H54 (cell line): Measurements from ENCODE around the gene MCF2L.
"Not testable (repeated sequence)": the region's sequence is repeated elsewhere in the genome, so short reads cannot be mapped to it uniquely, and the experiment has no call there.

ENCODE experiments used
- DNase-seq: peaks from one replicate; pipeline ENCODE4 v3.0.0; 2011; ENCODE audit warnings: low spot score, mixed read lengths; ENCODE audit not compliant: insufficient read length
- FAIRE-seq: peaks from 3 replicates; lab custom pipeline; 2011; peaks lifted over from hg19 to GRCh38; lab: Jason Lieb, UNC
- POLR2A ChIP-seq: IDR thresholded peaks from 2 replicates; pipeline ENCODE4 v1.6.1; 2011; ENCODE audit warnings: low read depth, mild to moderate bottlenecking, low read length

The MCF2L gene

DNA sequence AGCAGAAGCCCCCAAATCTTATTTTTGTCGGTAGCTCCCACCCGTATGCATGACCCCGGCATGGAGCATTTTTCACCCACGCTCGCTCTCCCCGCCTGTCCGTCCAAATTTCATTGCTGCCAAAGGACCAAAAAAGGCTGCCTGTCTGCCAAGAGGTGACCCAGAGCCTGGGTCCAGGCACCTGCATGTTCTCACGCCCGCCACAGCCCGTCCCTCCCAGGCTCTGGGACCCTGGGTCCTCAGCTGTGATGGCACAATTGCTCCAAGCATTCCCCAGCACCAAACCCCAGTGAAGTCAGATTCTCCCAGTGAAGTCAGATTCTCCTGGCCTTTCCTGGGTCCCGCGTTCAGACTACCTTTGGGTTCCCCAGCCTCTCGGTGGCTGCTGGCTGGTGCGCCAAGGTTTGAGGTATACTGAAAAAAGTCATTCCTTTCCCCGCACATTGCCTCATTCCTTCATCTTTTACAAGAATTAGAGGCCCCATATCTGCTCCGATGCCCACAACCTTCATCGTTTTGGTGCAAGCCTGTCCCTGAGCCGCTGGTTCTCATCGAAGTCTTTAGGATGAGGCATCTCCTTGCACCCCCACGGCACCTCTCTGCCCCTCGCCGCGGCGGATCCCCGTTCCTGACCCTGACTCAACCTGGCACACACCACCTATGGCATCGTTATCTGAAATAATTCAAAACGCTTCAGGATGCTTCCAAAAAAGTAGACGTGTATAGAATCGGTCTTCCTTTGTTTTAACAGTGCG is 77.3 kb downstream of the MCF2L start:
- DNase-seq (no peak), FAIRE-seq (no peak)
- no peak for TF ChIP-seq POLR2A

DNA sequence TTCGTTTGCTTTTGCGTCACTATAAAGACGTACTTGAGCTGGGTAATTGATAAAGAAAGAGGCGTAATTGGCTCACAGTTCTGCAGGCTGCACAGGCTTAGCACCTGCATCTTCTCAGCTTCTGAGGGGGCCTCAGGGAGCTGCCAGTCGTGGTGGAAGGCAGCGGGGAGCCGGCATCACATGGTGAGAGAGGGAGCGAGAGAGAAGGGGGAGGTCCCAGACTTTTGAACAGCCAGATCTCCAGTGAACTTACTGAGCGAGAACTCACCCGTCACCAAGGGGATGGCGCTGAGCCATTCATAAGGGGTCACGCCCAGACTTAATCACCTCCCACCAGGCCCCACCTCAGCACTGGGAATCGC is 77.8 kb downstream of the MCF2L start:
- TF ChIP-seq POLR2A, result no peak
- FAIRE-seq, result no peak
- no peak for DNase-seq

DNA sequence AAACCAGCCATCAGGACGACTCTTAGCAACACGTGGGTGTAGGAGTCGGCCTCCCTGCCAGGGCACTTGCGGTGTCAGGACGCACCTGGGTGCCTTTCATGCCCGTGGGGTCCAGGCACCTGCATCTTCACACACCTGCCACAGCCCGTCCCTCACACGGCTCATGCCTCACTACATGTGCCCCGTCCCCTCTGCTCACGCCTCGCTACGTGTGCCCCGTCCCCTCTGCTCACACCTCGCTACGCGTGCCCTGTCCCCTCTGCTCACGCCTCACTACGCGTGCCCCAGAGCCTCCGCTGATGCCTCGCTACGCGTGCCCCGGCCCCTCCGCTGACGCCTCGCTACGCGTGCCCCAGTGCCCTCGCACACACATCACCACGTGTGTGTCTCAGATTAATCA is 78.6 kb downstream of the MCF2L start:
- FAIRE-seq (no peak), DNase-seq (no peak)
- no peak for TF ChIP-seq POLR2A

DNA sequence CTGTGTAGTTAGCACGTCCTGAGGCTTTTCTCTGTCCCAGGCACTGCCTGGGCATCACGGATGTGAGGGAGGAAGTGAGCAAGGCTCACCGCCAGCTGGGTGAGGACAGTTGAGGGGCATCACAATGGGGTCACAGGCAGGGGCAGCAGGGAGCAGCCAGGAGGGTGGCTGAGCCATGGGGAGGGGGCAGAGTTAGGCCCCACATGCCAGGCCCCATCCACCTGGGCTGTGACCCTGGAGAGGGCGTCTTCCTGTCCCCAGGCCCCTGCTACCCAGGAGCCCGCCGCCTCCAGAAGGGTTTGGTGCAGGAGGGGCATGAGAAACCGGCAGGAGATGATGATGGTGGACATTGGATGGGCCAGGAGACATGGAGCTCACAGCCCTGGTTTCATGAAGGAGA is 79.8 kb downstream of the MCF2L start:
- FAIRE-seq (no peak), DNase-seq (no peak)
- TF ChIP-seq POLR2A, result no peak

DNA sequence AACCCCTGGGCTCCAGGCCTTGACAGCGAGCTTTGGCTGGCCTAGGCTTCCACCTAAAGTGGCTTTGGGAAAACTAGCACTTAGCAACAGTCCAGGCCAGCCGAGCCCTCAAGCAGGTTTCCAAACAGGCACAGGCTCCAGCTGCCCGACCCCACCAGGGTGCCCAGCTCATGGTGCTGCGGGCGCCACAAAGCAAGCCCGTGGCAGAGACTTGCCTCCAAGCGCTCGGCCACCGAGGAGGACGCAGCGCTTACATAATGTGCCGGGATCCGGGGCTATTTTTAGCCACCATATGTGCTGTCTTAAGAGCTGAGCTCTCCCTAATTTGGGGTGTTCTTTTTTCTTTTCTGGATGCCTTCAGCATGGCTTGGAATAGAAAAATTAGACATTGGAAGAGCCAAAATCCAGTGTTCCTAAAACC is 80.5 kb downstream of the MCF2L start:
- FAIRE-seq (no peak), DNase-seq (no peak)
- TF ChIP-seq POLR2A, result no peak

DNA sequence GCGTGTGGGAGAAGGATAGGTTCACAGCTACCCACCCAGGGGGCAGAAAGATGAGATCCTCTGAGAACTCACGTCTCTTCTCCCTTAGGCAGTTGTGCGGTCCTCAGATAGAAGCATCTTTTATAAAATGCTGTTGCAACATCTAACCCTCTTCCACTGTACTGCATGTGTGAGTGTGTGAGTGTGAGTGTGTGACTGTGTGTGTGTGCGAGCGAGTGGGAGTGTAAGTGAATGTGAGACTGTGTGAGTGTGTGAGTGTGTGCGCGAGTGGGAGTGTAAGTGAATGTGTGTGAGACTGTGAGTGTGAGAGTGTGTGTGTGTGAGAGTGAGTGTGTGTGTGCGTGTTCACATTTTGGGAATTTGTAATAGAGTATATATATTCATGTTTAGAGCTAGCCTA is 81.0 kb downstream of the MCF2L start:
- no peak for FAIRE-seq

DNA sequence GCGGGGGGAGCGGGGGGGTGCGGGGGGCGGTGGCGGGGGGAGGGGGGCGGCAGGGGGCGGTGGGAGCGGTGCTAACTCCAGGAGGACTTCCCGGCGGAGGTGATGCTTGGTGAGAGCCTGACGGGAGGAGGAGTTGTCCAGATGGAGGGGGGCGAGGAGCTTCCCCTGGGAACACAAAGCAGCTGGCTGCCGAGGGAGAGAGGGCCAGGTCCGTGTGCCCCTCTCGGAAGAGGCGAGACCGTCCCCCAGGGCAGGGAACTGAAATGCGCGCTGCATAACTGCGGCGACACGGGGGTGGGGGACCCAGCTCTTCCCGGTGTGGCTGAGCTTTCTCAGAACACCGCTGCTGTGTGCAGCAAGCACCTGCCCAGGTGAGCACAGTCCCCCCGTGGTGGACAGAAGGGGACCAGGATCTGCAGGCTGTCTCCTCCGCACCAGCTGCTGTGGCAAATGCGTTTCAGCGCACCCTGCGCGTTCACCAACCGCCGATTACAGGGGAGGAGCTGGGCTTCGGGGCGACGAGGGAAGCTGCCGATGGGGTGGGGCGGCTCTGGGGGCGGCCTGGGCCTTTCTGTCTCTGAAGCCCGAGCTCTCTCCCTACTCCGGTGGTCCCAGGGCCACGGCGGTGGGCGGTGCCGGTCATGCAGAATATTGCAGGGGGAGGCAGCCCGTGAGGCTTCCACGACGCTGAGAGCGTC is 81.9 kb downstream of the MCF2L start:
- FAIRE-seq (no peak), DNase-seq (no peak)
- TF ChIP-seq POLR2A, result no peak

More for the DNA sequence above, 81.0 kb downstream of the MCF2L start:
- DNase-seq, result no peak
- no peak for TF ChIP-seq POLR2A

DNA sequence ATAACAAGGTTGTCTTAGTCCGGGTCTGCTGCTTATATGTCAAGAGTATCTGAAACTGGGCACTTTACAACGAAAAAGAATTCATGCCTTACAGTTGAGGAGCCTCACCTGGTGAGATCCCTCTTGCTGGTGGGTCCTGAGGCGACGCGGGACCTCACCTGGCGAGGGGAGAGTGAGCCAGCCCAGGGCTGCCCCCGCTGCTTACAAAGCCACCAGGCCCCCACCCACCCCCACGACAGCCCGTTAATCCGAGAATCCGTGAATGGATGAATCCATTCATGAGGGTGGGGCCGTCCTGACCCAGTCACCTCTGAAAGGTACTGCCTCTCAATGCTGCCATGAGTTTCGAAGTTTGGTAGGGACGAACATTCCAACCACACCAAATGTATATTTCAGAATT is 82.6 kb downstream of the MCF2L start:
- no peak for TF ChIP-seq POLR2A
- DNase-seq (no peak), FAIRE-seq (no peak)

DNA sequence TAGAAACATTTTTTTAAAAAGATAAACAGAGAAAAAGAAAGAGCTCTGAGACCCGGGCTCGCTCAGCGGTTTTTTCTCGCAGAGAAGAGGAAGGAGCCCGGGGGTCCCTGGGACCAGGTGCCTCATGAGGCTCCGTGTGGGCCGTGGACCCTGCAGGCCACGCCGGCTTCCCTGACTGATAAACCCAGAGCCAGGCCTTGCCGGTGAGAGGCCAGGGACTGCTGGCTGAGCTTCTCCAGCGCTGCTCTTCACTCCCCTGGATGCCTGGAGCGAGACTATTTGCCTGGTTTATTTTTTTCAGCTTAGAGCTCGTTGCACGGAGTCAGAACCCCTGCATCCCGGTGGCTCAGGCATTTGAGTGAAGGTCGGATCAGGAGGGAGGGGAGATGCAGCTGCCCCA is 83.2 kb downstream of the MCF2L start:
- no peak for TF ChIP-seq POLR2A
- DNase-seq (no peak), FAIRE-seq (no peak)

DNA sequence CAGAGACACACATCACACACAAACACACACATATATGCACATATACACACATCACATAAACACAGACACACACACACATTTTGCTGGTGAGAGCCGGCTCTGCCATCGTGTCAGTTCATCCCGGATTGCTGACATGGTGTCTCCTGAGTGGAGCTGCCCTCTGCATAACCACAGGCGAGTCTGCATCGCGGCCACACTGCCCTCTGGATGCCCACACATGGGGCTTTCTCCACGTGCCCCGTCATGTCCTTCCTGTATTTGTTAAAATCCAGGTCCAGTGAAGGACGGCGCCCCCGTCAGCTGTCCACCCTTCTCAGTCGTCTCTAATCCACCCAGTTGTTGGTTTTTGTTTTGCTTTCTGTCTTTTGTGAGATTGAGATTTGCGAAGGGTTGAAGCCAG is 84.0 kb downstream of the MCF2L start:
- no peak for TF ChIP-seq POLR2A
- FAIRE-seq (no peak), DNase-seq (no peak)

DNA sequence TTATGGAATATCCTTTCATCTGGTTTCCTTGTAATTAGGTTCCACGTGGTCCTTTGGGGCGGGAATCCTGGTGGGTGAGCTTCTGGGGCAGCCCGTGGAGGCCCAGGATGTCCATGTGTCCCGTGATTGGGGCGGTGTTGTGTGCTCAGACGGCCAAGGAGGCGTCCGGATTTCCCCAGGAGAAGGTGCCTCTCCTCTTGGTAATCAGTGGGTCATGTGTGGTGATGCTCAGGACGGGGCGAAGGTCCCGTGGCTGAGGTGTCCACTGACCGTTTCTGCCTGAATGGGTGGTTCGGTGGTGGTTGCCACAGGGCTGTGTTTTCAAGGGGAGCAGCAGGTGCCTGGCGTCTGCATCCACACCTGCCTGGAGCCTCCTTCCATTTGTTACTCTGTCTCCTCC is 84.4 kb downstream of the MCF2L start:
- TF ChIP-seq POLR2A, result no peak
- FAIRE-seq (no peak), DNase-seq (no peak)

DNA sequence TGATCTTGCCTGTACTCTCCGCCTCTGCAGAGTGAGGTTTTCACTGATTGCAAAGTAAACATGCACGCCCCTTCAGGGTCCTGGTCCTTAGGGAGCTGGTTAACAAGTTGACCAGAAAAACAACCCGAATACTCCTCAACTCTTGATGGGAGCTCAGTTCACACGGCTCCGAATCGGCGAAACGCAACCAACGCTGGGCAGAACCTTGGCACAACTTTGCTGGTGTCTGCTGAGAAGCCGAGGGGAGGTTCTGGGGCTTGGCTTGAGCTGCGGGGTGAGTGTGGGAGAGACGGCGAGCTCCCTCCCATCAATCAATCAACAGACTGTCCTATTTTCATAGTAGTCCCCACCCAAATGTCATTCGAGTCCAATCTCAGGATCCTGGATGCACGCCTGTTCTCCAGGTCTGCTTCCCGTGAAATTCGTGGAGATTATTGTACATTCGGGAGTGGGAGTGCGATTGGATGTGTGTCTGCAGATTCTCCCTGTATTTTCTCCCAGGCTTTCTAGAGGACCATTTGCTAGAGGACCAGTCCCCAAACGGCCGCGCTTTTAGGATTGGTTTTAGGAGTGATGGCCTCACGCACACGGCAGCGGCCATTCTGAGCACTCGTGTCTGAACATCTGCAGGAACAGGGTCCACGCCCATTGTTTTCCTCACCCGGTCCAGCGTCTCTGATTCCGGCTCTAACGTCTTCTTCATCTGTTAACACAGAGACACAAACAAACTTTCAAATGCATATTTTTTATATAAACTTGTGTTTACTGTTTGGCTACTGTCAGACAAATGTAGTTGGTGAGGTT is 85.0 kb downstream of the MCF2L start:
- FAIRE-seq, result no peak
- no peak for TF ChIP-seq POLR2A
- no peak for DNase-seq

DNA sequence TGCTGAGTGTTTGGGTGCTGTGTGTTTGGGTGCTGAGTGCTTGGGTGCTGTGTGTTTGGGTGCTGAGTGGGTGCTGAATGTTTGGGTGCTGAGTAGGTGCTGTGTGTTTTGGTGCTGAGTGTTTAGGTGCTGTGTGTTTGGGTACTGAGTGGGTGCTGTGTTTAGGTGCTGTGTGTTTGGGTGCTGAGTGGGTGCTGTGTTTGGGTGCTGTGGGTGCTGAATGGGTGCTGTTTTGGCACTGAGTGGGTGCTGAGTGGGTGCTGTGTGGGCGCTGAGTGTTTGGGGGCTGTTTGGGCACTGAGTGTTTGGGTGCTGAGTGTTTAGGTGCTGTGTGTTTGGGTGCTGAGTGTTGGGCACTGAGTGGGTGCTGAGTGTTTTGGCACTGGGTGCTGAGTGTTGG is 88.1 kb downstream of the MCF2L start:
- TF ChIP-seq POLR2A, result no peak
- DNase-seq, result no peak
- no peak for FAIRE-seq

DNA sequence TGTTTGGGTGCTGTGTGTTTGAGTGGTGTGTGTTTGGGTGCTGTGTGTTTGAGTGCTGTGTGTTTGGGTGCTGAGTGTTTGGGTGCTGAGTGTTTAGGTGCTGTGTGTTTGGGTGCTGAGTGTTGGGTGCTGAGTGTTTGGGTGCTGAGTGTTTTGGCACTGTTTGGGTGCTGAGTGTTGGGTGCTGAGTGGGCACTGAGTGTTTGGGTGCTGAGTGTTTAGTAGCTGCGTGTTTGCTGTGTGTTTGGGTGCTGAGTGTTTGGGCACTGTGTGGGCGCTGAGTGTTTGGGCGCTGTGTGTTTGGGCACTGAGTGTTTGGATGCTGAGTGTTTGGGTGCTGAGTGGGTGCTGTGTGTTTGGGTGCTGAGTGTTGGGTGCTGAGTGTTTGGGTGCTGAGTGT is 88.5 kb downstream of the MCF2L start:
- not testable (repeated sequence) for DNase-seq, FAIRE-seq
